ENCODE data around the gene AFF2. TPM values are rescaled to one million over a fixed set of nuclear protein-coding genes. Genes with fewer than 3 reads are reported as not detected.

Gene AFF2
- total RNA-seq, 1 donor from 2014 or later = 0.30 TPM

DNA sequence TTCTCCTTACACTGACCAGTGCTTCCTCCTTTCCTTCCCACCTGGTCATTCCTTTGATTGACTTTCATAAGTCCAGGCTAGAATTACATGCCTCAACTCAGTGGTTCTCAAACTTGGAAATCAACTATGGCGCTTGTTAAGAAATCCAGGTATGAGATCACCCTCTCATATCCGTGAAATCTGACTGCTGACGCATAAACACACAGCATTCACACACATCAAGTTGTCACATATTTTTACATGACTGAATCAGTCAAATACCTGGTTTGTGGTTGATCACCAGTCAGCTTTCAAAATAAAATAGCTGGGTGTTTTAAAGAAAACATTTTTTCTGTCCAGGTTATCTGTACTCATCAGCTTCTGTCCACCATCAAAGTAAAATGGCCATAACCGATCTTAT lies 433.5 kb downstream of the AFF2 start:
- intact Hi-C loops (cut with micrococcal nuclease) = no loop called here
- DNase-seq = no peak
- no peak for ATAC-seq

DNA sequence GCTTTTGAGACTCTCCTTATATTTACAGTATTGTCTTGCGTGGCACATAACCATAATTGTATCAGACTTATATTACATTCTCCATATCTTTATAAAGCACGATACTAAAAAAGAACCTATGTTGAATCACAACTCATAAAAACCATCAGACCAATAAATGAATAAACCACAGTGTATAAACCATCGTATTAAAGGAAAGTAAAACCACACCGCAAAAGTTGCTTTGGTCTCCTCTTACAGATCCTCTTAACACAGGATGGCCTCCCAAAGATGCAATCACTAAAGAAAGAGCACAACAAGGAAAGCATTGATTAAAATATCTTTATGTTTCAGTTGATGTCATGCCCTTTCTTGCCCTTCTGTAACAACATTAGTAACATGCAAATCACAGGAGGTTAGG lies 437.9 kb downstream of the AFF2 start:
- intact Hi-C loops (cut with micrococcal nuclease) = no loop called here
- ATAC-seq (no peak), DNase-seq (no peak)

DNA sequence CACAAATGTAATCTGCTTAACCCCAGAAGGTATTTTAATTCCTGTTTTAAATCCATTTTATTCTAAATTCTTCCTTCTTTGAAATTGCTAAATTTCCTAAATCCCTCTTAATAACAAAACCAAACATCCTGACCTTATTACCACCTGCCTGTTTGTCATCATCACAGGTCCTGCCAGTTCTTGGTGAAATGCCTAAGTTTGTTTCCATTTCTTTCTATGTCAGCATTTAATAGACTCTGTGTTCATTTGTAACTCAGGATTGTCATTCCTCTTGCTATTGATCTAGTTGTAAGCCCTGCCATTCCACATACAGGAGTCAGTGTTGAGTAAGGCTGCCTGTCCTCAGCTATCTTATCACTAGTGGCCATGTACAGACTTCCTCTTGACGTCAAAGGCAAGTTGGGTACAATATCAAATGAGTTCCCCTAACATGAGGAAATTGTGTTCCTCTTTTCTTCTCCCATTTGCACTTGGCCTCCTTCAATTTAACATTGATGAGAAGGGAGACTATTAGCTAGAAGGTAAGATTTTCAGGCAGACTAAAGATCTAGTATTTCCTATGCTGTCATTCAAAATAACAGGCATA lies 440.1 kb downstream of the AFF2 start:
- DNase-seq (no peak), ATAC-seq (no peak)
- intact Hi-C loops (cut with micrococcal nuclease) = no loop called here

DNA sequence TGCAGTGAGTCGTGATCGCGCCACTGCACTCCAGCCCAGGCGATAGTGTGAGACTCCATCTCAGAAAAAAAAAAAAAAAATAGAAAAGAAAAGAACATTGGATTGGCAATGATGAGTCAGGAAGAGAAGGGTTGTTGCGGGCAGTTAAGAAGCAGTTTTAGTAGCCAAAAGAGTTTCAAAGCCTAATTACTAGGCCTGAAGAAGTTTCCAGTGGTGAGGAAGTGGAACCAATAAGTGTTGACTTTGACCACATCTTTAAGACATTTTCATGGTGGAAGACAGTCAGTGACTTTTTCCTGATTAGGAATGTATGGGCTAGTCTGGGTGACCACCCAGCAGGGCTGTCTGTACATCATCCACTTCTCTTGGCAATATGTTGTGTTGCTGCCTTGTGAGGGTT lies 442.3 kb downstream of the AFF2 start:
- no peak for ATAC-seq
- intact Hi-C loops (cut with micrococcal nuclease) = no loop called here
- DNase-seq = no peak

DNA sequence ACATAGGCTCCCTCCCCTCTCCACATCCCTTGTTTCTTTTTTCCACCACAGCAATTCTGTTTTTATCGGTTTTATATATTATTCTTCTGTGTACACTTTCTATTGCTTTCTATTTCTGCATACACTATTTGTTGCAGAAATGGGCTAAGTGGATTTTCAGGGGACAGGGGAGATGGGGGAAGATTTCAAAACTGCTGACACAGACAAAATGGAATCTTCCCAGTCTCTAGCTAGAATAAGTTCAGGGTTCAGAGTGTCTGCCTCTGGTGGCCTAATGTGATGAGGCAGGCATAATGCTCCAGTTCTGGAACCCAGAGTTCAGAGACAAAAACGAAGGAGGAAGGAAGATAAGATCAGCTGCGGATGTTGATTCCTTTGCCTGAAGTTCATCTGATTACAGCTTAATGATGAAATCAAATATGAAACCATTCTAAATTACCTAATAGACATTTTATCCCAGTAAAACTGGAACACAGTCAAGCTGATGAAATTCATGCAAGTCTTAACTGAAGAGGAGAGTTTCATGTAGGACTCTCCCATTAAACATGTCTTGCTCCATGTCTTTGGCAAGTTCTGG lies 447.1 kb downstream of the AFF2 start:
- ATAC-seq = no peak

DNA sequence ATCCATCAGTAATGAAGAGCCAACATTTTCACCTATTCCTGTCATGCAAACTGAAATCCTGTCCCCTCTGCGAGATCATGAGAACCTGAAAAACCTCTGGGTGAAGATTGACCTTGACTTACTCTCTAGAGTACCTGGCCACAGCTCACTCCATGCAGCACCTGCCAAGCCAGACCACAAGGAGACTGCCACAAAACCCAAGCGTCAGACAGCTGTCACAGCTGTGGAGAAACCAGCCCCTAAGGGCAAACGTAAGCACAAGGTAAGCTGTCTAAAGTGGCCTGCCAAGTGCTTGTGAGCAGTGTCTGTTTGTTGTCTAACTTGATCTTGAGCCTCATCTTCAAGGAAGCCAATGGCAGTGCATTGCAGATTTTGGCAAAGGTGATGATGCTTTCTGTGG lies 455.9 kb downstream of the AFF2 start:
- intact Hi-C loops (cut with micrococcal nuclease) = no loop called here
- no peak for ATAC-seq

More for the DNA sequence above, 447.1 kb downstream of the AFF2 start:
- intact Hi-C loops (cut with micrococcal nuclease) = no loop called here
- DNase-seq = no peak

DNA sequence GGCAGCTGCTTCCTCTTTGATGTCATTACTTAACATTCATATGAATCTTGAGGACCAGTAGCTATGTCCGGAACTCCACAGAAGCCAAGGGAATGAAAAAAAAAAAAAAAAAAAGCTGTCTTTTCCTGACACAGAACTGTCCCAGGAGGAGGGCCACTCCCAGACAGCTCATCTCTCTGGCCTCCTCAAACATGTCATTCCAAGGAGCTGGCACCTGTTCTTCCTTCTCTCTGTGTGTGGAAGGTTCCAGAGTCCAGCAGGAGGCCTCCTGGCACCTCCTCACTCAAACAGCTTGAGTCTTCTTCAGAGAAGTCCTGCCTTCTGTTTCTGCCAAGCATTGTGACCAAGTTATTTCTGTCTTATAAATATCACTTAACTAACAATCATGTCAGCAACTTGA lies 458.5 kb downstream of the AFF2 start:
- intact Hi-C loops (cut with micrococcal nuclease) = no loop called here
- ATAC-seq = no peak
- DNase-seq = no peak

More for the DNA sequence above, 455.9 kb downstream of the AFF2 start:
- DNase-seq = no peak

DNA sequence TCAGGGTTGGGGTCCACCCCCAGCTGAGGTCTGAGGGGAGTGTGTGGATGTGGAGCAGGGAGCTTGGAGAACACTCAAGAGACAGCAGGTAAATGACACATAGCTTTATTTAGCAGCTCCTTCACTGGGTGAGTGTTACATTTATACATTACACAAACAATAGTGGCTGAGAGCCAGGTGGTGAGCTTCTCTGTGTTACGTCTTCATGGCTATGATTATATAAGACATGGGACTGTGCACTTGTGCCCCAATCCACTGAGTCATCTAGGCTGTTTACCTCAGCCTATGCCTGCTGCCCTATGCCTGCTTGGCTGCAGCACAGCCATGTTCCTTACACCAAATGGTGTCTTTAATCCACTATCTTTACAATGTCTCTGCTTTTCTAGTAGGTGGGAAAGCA lies 459.6 kb downstream of the AFF2 start:
- DNase-seq (no peak), ATAC-seq (no peak)
- intact Hi-C loops (cut with micrococcal nuclease) = no loop called here

DNA sequence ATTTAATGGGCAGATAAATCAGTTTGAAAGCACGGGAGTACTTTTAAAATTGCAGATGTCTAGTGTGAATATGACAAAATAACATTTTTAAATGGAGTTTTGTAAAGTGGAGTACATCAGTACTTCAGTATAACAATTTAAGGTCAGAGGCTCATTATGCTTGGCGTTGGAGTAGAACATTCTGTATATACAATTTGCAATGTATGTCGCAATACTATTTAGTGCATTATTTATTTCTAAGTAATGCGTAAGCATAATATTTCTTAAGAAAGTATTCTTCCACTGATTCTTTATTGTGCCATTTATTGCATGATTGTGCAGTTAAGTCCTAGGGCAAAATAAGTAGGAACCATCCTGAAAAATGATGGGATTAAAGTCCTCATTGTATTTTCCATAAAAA lies 461.6 kb downstream of the AFF2 start:
- DNase-seq (no peak), ATAC-seq (no peak)
- intact Hi-C loops (cut with micrococcal nuclease) = no loop called here

DNA sequence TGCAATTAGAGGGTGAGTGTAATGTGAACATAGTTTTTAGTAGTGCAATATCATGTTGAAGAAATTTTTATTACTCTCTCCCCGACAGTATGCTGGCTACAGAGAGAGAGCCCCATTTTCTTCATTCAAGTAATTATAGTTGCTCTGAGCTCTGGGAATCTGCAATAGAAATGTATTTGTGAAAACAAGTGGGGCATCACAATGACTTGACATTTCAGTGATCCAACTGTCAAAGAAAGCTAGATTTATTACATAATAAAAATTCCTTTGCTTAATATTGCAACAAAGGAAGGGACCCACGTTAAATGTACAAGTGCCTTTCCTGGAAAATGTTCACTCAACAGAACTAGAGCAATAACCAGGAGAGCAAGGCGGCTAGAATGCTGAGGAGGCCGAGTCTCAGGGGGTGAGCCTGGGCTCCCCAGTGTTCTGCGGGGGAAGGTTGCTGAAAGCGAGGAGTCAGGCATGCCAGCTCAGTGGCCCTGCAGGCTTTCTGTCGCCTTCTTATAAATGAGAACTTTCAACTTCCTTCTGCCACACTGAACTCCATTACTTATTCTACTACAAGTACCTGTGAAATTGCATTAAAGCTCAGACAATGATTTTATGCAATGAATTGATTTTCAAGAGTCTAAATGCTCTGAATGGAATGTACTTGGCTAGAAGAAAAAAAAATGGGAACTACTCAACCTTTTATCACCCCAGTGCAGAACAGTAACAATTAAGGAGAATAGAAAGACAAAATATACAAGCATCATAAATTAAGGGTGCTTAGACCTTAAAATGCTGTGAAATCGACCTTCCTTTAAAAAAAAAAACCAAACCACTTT lies 476.4 kb downstream of the AFF2 start:
- ATAC-seq (no peak), DNase-seq (no peak)
- intact Hi-C loops (cut with micrococcal nuclease) = no loop called here

DNA sequence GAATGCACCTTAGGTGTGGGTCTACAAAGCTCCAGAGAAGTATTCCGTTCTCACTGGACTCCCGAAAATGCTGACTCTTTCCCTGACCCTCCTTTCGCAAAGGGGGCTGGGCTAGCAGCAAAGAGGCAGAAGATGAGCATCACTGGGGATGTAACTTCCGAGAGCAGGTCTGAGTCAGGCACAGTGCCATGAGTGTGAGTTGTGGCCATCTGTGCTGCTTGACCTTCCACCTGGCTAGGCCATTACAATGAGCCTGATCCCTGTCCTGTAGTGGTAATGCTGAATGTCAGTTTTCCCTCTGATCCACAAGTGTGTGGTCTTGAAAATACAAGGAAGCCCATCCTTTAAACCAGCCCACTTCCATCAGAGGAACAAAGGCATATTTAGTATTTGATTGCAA lies 479.4 kb downstream of the AFF2 start:
- ATAC-seq = no peak
- DNase-seq = no peak
- intact Hi-C loops (cut with micrococcal nuclease) = no loop called here

DNA sequence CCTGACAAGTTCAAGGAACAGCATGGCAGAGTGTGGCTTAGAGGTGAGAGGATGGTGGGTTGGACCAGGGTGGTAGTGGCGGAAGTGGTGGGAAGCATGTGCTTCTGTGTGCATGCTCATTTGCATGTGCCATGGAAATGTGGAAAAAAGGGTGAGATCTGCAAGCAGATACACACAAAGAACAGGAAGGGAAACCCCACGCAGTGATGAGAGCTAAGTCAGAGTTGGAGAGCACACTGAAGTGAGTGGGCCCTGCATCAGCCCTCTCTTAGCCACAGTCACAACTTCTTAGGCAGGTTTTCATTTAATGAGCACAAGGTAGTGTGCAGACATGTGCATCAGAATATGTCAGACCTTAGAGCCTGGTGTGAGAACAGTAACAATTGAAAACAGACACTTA lies 483.8 kb downstream of the AFF2 start:
- ATAC-seq = no peak
- no peak for DNase-seq
- intact Hi-C loops (cut with micrococcal nuclease) = no loop called here

DNA sequence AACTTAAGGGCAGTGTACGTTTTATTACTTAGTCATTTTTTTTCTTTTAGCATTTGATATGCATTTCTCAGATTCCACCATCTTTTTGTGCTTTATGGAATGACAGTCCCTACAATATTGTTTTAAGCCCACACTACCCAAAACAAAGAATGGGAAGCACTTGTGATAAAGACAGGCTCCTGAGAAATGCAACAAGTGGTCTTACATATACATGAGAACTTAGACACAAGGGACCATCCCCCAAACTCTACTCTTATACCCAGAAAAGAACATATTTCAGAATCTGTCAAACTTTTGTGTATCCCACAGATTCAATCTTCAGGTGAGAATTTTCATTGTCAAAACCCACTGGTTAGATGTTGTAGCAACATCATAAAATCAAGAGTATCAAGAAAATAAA lies 491.1 kb downstream of the AFF2 start:
- ATAC-seq (no peak), DNase-seq (no peak)
- intact Hi-C loops (cut with micrococcal nuclease) = no loop called here

DNA sequence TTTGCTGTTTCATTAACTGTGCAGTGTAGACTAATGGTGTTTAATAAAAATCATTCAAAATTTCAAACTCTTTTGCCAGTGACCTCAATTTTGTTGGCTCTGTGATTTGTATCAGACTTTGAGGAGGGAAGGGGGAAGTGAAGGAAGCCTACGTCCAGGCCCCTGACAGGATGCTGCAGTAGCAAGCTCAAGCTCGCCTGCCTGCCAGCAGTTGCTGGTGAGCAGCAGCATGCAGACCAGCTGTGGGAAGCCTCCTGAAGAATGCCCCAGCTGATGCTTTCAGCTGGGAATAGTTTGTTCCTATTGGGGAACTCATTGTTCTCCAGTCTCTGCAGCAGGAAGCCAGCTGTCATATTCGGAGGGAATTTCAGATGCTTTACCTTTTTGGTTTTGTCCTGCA lies 495.2 kb downstream of the AFF2 start:
- peak; percentile 24 for DNase-seq
- intact Hi-C loops (cut with micrococcal nuclease) = no loop called here
- no peak for ATAC-seq

DNA sequence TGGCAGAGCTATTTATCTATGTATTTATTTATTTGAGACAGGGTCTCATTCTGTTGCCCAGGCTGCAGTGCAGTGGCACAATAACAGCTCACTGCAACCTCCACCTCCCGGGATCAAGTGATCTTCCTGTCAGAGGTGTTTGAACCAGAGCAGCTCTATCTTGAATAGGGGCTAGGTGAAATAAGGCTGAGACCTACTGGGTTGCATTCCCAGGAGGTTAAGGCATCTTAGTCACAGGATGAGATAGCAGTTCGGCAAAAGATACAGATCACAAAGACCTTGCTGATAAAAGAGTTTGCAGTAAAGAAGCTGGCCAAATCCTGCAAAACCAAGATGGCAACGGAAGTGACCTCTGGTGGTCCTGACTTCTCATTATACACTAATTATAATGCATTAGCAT lies 501.9 kb downstream of the AFF2 start:
- no peak for ATAC-seq
- intact Hi-C loops (cut with micrococcal nuclease) = no loop called here
- no peak for DNase-seq

DNA sequence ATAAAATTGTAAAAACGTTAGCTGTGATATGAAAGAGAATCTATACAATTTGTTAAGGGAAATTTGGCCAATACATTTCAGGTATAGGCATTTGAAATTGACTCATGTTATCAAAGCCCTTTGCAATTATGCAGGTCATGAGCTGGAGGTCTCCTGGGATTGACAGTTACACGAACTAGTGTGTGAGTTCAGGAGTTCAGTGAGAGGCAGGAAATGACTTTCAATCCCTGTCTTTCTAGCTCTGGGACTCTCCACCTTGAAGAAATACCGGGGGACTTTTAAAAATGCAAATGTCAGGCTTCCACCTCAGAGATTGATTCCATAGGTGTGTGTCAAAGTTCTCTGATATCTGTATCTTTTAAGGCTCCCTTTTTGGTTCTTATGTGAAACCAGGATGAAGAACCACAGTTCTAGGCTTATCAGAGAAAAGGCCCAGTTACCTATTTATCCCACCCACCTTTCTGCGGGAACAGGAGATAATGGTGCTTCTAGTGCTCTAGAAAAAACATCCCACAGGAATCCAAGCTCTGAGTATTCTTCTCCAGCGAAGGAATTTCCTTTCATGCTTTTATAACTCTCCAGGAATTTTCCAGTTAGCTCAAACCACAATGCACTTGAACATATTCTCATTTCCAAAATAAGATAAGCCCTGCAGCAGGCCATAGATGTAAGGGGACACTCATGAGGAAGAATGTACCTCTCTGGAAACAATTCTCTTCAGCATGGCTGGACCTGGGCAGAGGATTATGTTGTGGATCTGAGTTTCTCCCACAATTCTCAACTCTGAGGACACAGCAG lies 503.6 kb downstream of the AFF2 start:
- intact Hi-C loops (cut with micrococcal nuclease) = no loop called here
- DNase-seq (no peak), ATAC-seq (no peak)

DNA sequence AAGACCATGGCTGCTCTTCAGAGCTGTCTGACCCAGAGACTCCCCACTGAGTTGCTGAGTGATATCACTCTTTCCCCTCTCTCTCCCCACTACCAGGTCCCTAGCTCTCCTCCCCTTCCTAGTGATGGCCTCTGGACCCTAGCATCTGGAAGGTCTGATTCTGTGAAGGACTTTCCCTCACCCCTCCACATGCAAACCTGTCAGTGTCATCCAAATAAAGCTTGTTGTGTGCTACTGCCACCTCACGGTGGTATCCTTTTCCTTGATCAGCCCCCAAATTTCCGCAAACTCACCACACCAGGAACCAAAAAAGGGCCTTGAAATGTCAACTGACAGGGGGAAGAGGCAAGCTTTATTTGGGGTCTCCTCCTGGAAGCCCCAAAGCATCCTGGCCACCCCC lies 504.5 kb downstream of the AFF2 start:
- intact Hi-C loops (cut with micrococcal nuclease) = no loop called here

DNA sequence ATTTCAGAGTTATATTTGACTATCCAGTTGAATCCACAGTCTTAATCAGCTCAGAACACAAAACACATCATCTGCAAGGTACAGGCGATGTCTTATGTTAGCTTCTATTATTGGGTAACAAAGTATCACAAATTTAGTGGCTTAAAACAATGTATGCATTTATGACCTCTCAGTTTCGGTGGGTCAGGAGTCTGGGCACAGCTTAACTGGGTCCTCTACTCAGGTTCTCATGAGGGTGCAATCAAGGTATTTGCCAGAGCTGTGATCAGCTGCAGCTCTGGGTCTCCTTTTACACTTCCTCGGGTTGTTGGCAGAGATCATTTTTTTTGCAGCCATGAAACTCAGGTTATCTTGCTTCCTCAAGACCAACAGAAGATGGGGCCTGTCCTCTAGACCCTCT lies 505.8 kb downstream of the AFF2 start:
- intact Hi-C loops (cut with micrococcal nuclease) = no loop called here
- DNase-seq (no peak), ATAC-seq (no peak)

More for the DNA sequence above, 504.5 kb downstream of the AFF2 start:
- DNase-seq (no peak), ATAC-seq (no peak)

DNA sequence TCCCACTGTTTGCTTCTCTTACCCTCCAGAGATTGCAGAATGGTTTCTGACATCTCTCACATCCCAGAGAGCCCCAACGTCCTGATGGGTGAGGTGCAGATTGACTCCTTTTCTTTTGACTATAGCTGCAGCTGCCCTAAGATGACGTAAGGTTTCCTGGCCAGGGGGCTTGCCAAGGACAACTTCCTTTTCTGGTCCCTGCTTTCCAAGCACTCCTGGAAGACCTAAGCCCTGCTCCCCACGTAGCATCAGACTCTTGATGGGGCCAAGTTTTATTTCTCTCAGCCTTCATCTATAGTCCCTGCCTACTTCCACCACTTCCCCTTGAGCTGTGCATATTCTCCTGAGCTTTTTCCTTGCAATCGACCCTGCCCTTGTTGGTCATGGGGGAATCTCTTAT lies 507.0 kb downstream of the AFF2 start:
- ATAC-seq (no peak), DNase-seq (no peak)
- intact Hi-C loops (cut with micrococcal nuclease) = no loop called here

Data from left ventricle myocardium superior (tissue), 1 donor.